NCI-H460 (cell line): ENCODE results near the gene COQ2. TPM values are rescaled to one million over a fixed set of nuclear protein-coding genes. Genes with fewer than 3 reads are reported as not detected.
"Not testable (repeated sequence)": the region's sequence is repeated elsewhere in the genome, so short reads cannot be mapped to it uniquely, and the experiment has no call there.

Experiments
- DNase-seq: peaks from one replicate; pipeline ENCODE4 v3.0.0-alpha.2; 2016; ENCODE audit warnings: low read depth; ENCODE audit errors: extremely low read depth
- polyA plus RNA-seq: library from polyadenylated mRNA; depleted of rRNA; stranded (reverse); fragments of >200 nt; gene quantifications from 2 replicates; pipeline ENCODE4 v1.2.3, GENCODE V29; 2014; cell fraction: nucleus; rRNA removed
- total RNA-seq: library from RNA; depleted of rRNA; stranded (reverse); fragments of >200 nt; shearing (Covaris generic); gene quantifications from 2 replicates; pipeline ENCODE4 v1.2.3, GENCODE V29; 2014; rRNA removed

COQ2 gene, protein sequence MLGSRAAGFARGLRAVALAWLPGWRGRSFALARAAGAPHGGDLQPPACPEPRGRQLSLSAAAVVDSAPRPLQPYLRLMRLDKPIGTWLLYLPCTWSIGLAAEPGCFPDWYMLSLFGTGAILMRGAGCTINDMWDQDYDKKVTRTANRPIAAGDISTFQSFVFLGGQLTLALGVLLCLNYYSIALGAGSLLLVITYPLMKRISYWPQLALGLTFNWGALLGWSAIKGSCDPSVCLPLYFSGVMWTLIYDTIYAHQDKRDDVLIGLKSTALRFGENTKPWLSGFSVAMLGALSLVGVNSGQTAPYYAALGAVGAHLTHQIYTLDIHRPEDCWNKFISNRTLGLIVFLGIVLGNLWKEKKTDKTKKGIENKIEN
- total RNA-seq, result 35.7 and 40.3 TPM in 2 replicates
- 22.3 and 27.5 TPM in 2 replicates for polyA plus RNA-seq

DNA sequence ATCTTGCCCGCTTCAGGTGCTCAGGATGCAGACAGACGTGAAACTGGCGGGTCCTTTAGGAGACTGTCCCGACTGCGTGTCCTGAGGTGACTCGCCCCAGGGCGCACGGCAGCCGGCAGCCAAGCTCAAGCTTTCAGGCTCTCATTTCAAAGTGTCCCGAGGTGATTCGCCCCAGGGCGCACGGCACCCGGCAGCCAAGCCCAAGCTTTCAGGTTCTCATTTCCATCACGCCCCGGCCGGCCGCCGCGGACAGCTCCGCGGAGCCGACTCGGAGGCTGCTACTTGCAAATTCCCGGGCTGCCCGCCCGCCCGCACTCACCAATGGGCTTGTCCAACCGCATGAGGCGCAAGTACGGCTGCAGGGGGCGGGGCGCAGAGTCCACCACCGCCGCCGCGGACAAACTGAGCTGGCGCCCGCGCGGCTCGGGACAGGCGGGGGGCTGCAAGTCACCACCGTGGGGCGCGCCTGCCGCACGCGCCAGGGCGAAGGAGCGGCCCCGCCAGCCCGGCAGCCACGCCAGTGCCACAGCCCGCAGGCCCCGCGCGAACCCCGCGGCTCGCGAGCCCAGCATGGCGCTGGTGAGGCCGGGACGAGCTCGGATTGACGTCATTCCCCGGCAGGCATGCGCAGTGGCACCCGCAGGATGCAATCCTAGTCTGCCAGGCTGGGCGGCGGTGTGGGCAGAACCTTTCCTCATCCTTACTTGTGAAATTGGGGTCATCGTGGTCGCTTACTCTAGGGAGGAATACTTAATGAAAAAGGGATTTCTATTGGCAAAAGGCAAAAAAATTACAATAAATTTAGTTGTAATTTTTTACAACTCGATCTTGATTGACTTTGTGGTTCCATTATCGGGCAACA, at the start of gene COQ2:
TSS of gene COQ2 (minus strand) at position 606 of the 862 bp plus-strand sequence. CDS start at position 572, 34 bp downstream.
- peak; percentile 87 for DNase-seq

DNA sequence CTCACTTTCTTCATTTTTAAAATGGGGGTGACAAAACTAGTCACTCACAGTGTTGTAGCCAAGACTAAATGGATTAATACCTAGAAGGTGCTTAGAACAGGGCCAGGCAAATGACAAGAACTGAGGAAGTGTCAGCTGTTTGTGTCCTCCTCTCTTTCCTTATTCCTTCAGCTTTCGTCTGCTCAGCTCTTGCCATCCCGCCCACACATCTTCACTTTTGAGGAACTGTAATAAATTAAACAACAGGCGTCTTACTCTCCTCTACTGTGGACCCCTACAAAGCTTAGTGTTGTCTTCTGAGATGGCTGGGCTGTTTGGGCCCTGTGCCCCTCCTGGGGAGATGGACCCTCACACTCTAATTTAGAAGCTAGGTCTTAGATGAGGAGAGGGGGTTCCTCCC, 47.4 kb upstream of the COQ2 start:
- DNase-seq, result no peak

DNA sequence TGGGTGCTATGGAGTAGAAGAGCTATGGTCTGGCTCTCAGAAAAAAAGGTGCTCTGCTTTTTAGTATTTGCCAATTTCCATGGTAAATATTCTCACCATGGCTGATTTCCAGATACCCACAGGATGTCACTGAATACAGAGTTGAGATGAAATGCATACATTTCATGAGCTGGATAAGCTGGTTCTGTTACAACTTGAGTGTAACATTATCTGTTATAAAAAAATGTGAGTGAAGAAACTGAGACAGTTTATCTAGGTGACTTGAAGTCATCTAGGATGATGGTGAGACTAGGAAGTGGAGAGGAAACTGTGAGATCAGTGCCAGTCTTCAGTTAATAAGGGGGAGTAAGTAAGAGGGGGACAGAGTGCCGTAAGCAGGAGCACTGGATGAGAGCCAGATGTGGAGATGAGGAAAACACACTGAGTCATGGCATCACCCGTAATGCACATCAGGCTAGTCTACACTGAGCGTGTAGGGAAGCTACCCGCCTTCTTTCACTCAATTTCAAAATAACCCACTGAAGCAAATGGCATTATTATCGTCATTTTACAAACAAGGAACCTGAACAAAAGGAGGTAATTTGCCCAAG, 45.0 kb upstream of the COQ2 start:
- DNase-seq, result no peak

DNA sequence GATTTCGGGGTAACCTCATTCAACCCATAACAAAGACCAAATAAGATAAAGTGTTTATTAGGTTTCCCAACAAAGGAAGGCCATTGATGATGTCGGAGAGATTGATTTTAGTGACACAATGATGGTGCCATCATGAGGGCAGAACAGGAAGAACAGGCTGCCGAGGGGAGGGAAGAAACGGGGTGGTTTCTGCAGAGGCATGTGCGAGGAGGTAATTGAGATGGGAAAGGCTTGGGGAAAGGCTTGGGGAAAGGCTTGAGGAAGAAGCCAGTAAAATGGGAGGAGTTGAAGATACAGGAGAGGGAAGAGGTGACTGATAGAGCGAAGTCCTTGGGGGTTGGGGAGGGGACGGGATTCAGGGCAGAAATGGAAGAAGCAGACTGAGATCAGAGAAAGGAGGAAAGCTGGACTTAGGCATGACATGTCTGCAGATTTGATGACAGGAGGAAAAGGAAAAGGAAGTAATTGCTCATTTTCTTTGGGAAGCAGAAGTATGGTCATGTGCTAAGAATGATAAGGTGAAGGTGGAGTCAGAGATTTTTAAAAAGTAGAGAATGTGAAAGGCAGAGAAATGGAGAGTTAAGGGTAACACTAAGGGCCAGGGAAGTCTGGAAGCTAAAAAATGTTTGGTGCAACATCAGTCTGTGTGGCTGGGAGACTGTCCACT, 44.1 kb upstream of the COQ2 start:
- no peak for DNase-seq

DNA sequence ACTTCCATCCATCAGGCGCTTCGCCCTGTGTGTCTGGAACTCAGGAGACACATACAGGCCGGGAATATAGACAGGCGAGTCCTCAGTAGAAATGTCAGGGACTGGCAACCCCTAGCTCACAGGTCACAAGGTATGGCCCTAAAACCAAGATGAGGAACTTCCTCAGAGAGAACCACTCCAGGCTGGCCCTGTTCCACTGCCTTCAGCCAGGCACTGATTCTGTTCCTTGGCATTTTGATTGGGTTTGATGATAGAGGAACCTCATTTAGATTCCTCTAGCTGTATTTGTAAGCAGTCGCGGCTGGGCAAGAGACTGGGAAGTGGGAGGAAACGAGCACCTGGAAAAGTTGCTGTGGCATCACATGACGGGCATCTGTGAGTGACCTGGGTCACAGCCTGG, 41.9 kb upstream of the COQ2 start:
- no peak for DNase-seq

DNA sequence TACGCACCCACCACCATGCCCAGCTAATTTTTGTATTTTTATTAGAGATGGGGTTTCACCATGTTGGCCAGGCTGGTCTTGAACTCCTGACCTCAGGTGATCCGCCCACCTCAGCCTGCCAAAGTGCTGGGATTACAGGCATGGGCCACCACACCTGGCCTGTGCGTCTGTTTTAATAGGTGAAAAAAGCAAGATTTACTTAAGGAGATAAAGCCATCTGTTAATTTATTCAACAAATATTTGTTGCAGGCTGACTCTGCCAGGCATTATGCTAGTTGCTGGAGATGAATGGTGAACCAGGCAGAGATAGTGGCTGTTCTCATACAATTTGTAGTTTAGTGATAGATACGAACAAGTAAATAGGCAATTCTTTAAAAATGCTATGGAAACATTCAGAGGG, 40.7 kb upstream of the COQ2 start:
- not testable (repeated sequence) for DNase-seq

DNA sequence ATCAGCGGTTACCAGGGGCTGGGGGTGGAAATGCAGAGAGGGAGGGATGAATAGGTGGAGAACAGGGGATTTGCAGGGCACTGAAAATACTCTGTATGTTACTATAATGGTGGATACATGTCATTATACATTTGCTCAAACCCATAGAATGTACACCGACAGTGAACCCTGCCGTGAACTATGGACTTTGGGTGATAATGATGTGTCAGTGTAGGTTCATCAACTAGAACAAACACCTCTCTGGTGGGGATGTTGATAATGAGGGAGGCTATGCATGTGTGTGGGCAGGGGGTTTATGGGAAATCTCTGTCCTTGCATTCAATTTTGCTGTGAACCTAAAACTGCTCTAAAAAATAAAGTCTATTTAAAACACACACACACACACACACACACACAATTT, 38.5 kb upstream of the COQ2 start:
- DNase-seq, result no peak

DNA sequence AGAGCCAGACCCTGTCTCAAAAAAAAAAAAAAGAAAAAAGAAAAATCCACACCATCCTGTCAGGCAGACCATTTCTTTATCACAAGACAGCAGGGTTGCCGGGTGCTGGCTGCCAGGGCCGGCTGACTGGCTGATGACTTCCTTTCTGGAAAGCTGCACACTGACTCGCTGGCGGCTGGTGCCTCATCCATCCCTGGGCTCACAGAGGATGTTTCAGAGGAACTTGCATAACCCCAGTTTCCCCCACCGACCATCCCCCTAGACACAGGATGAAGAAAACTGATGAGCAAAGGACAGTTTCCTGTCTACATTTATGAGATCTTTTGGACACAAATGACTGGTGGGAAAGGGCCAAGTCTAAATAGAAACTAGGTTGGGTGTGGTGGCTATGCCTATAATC, 36.0 kb upstream of the COQ2 start:
- no peak for DNase-seq

DNA sequence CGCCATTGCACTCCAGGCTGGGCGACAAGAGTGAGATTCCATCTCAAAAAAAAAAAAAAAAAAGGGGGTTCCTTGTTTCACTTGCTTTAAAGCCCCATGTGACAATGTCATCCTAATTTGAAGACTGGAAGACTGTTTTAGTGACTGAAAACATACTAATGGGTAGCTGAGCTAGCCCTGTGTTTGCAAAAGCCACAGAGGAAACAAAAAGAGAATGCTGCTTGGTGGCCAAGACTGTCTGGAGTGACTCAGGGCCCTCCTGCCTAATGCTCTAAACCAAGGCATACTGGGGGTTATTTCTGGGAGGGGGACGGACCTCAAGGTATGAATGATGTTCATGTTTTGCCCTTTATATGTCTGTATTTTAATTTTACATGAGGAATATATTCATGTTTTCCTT, 34.1 kb upstream of the COQ2 start:
- no peak for DNase-seq

DNA sequence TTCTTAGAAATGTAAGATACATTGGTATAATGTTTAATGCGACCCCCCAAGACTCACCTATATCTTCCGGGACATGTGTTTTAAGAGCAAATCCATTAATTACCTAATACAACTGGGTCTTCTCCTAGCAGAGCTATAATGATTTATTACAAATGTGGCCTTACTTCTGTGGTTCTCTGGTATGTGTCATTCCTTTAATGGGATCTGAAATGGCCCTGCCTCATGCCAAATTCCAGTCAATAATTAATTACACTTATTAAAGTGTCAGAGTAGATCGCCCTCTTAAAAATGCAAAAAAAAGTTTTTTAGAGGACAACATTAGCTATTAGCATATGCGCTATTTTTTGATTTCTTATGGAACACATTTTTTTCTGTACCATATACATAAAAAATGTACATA, 33.1 kb upstream of the COQ2 start:
- DNase-seq, result no peak

DNA sequence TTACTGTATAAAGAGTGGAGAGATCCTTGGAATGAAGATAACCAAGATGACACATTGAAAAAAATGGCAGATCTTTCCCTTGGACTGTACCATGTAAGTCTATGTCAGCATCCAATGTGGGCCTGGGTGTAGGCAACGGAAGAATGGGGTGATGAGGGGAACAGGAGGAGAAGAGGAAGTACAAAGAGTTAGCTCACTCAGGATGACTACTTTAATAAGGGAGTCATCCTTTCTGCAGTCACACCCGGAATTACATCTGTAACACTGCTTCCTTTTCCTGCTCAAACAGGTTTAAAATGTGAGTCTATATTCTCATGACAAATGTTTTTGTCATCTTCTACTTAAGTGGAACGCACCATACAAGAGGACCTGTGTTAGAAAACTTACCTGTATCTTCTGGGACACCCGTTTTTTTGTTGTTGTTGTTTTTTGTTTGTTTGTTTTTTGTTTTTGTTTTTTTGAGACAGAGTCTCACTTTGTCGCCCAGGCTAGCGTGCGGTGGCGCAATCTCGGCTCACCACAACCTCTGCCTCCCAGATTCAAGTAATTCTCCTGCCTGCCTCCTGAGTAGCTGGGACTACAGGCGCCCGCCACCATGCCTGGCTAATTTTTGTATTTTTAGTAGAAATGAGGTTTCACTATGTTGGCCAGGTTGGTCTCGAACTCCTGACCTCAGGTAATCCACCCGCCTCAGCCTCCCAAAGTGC, 32.0 kb upstream of the COQ2 start:
- no peak for DNase-seq

DNA sequence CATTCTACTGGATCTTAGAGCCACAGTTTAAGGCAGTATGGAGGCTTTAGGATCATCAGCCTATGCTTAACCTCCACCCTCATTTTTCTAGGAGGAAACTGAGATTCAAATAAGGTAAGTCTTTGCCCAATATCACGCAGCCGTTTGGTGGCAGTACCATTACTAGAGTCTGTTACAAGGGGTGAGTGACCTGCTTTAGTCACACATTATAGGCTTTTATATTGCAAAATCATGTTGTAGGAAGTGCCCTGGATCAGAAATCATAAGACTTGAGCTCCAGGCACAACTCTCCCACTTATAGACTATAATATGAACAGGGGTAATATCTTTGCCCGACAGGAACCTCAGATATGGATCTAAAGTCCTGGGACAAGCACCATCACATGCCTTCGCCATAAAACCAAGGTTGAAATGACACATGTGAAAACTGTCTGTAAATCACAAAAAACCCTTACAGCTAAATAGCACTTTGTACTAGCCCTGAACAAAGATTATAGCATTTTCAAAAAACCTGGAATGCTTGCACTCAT, 30.8 kb upstream of the COQ2 start:
- no peak for DNase-seq

DNA sequence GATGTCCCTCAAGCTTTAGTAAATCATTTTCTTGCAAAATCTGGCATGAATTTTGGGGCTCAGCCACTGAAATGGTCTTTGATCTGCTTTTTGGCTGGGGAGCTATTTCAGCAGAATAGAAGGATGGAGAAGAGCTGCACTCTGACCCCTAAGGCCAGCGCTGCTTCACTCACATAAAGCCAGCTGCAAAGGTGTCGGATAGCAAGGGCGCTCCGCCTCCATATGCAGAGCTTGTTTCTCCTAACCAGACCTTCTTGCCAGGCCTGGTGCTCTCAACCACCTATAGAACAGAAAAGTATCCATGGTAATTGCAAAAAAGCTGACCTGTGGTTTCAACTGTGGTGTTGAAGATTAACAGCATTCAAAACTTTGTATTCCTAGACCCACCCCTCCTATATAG, 24.1 kb upstream of the COQ2 start:
- no peak for DNase-seq

DNA sequence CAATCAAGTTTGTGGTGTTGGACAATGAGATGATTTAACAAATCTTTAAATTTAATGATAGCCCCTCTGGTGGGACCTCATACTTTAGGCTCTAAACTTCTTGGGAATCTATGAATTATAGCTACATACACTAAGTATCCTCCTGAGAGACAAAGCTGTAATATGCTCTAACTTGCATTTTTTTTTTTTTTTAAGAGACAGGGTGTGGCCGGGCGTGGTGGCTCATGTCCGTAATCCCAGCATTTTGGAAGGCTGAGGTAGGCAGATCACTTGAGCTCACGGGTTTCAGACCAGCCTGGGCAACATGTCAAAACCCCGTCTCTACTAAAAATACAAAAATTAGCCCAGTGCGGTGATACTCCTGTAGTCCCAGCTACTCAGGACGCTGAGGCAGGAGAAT, 23.3 kb upstream of the COQ2 start:
- no peak for DNase-seq

DNA sequence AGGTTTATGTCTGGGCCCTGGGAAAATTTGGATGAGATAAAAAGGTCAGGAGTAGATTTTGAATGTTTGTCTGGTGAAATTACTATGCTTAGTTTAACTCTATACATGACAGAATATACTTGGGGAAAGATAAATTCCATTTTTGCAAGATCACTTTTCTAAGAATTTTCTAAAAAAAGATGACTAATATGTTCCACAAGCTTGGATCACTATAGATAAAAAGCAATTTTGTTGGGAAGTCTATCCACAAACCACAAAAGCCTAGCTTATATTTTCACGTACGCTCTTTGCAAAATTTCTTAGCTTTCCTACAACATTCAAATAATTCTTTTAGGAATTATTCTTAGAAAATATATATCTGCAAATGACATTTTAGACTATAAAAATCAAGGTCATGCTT, 20.6 kb upstream of the COQ2 start:
- no peak for DNase-seq

DNA sequence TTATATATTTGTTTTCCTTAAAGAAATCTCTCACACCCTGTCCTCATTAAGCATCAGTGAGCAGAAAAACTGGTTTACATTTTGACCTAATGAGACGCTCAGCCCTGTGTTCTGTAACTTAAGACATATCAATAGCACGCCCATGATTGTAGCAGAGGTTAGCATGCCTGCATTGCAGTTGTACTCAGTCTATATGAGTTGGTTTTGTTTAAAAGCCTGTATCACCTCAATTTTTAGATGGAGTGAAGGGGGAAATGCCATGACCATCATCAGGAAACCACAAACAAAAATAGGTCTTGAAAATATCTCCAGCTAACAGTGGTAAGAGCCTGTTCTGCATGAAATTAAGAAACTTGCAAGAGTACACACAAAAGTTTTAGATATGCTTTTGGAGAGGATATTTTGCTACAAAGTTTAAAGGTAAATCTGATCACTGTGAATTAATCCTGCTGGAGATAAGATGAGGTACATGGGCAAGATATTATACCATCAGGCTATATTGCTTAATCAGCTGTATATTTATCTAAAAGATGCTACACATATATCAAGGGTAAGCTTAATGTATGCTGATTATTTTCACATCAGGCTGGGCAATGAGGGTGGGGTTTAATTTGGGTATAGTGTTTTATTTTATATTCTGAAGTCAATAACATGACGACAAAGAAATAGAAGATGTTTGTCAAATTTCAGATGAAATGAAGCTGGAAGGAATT, 13.1 kb upstream of the COQ2 start:
- no peak for DNase-seq

DNA sequence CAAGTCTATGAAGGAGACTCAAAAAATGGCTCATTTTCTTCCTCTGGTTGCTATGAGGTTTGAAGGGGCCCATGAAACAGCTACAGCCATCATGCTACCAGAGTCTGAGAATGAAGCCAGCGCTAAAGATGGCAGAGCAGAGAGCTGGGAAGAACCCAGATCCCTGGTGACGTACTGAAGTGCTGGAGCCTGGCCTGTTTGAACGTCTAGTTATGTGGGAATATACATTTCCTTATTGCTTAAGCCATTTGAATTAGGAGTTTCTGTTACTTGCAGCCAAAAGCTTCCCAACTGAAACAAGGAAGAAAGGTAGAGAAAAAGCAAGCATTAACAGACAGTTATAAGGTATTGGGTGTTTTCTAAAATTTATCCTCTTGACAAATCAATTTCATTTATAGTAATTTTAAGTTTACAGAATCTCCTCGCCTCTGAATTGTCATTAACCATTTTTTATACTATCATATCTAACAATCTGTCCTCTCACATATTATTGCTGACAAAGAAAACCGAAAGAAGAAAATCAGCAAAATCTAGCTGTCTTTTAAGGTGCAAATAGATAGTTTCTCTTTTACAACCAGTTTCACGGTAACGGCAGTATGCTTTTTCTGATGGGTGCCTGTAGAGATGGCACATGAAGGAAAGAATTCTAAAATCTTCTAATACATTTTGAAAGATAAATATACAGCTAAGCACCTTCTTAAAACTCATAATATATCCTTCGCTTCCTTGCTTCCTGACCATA, 8.9 kb upstream of the COQ2 start:
- no peak for DNase-seq

DNA sequence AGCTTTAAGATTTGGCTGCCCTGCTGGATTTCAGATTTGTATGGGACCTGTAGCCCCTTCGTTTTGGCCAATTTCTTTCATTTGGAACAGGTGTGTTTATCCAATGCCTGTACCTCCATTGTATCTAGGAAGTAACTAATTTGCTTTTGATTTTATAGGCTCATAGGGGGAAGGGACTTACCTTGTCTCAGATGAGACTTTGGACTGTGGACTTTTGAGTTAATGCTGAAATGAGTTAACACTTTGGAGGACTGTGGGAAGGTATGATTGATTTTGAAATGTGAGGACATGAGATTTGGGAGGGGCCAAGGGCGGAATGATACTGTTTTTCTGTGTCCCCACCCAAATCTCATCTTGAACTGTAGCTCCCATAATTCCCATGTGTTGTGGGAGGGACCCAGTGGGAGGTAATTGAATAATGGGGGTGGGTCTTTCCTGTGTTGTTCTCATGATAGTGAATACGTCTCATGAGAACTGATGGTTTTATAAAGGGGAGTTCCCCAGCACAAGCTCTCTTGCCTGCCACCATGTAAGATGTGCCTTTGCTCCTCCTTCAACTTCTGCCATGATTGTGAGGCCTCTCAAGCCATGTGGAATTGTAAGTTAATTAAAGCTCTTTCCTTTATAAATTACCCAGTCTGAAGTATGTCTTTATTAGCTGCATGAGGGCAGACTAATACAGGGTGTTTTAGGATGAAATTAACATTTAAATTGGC, 5.6 kb upstream of the COQ2 start:
- not testable (repeated sequence) for DNase-seq
